ENCODE measurements around the gene ZMIZ1.
A peak's percentile ranks its signal among the peaks of the same experiment; 100 is the strongest.

The ZMIZ1 gene

GRCh38 chr10:79211616-79212015 is 142.8 kb downstream of the ZMIZ1 start:
- no peaks in the 10 kb centered on the region for H3K9me3 ChIP-seq
- H3K27me3 ChIP-seq: no peaks in the 10 kb centered on the region
- H3K36me3 ChIP-seq: peaks cover 67% of the 10 kb centered on the region
- no peaks in the 10 kb centered on the region for H3K4me1 ChIP-seq
- no peak for TF ChIP-seq CTCF (IDR thresholded peaks at IDR 0.05; ENCODE audit: low read depth, low read length)
- H3K4me3 ChIP-seq (ENCODE audit: low read depth, low read length): no peak overlapping the region
- DNase-seq: no peak

GRCh38 chr10:79215531-79215930 is 146.8 kb downstream of the ZMIZ1 start:
- H3K27me3 ChIP-seq: no peaks in the 10 kb centered on the region
- TF ChIP-seq CTCF (IDR thresholded peaks at IDR 0.05; ENCODE audit: low read depth, low read length): no peak
- no peak for DNase-seq
- peaks cover 52% of the 10 kb centered on the region for H3K36me3 ChIP-seq
- H3K4me1 ChIP-seq: peaks cover 6% of the 10 kb centered on the region
- H3K4me3 ChIP-seq (ENCODE audit: low read depth, low read length): no peak overlapping the region
- H3K9me3 ChIP-seq: no peaks in the 10 kb centered on the region

- no peak for TF ChIP-seq CTCF (IDR thresholded peaks at IDR 0.05; ENCODE audit: low read depth, low read length)
- peaks cover 35% of the 10 kb centered on the region for H3K36me3 ChIP-seq
Observed at GRCh38 chr10:79219322-79219957, 150.7 kb downstream of the ZMIZ1 start.

GRCh38 chr10:79220307-79220706 is 151.5 kb downstream of the ZMIZ1 start:
- TF ChIP-seq CTCF (IDR thresholded peaks at IDR 0.05; ENCODE audit: low read depth, low read length): no peak
- Histone ChIP-seq H3K4me1 (peaks cover 41% of the 10 kb centered on the region), H3K4me3 (ENCODE audit: low read depth, low read length) (no peak overlapping the region), H3K27me3 (no peaks in the 10 kb centered on the region), H3K36me3 (peaks cover 33% of the 10 kb centered on the region), H3K9me3 (no peaks in the 10 kb centered on the region)
- DNase-seq: peak; percentile 52

More at GRCh38 chr10:79219322-79219957, 150.7 kb downstream of the ZMIZ1 start:
- H3K27me3 ChIP-seq: no peaks in the 10 kb centered on the region
- H3K9me3 ChIP-seq: no peaks in the 10 kb centered on the region
- no peak overlapping the region for H3K4me3 ChIP-seq (ENCODE audit: low read depth, low read length)
- no peak for DNase-seq
- H3K4me1 ChIP-seq: peaks cover 37% of the 10 kb centered on the region

- no peak overlapping the region for H3K4me3 ChIP-seq (ENCODE audit: low read depth, low read length)
- peak; percentile 90 for DNase-seq
- no peaks in the 10 kb centered on the region for H3K27me3 ChIP-seq
- peaks cover 26% of the 10 kb centered on the region for H3K36me3 ChIP-seq
- H3K9me3 ChIP-seq: no peaks in the 10 kb centered on the region
- TF ChIP-seq CTCF (IDR thresholded peaks at IDR 0.05; ENCODE audit: low read depth, low read length): no peak; the same call in 1 of the 2 replicates
- peaks cover 41% of the 10 kb centered on the region for H3K4me1 ChIP-seq
Observed at GRCh38 chr10:79221110-79222051, 152.6 kb downstream of the ZMIZ1 start.

GRCh38 chr10:79222186-79222585 is 153.4 kb downstream of the ZMIZ1 start:
- no peak overlapping the region for H3K4me3 ChIP-seq (ENCODE audit: low read depth, low read length)
- peaks cover 41% of the 10 kb centered on the region for H3K4me1 ChIP-seq
- TF ChIP-seq CTCF (IDR thresholded peaks at IDR 0.05; ENCODE audit: low read depth, low read length): no peak
- no peaks in the 10 kb centered on the region for H3K27me3 ChIP-seq
- H3K36me3 ChIP-seq: peaks cover 21% of the 10 kb centered on the region
- no peaks in the 10 kb centered on the region for H3K9me3 ChIP-seq
- DNase-seq: no peak
